Stimulated activated CD4-positive, alpha-beta T cell treated with anti-CD3 and anti-CD28 coated beads, TNF-alpha, amount 100 ng/mL, for 4 hours (primary cell): ENCODE data around the gene TLN1.
A peak's percentile ranks its signal among the peaks of the same experiment; 100 is the strongest.

ENCODE experiments used
- DNase-seq, 3 experiments: peaks; one replicate each; pipeline ENCODE4 v3.0.0-alpha.2; 2020; ENCODE audit warnings: low read depth in 3 of 3

The TLN1 gene

GRCh38 chr9:35732185-35732799, at the start of gene TLN1, which contains the start of gene CREB3:
TLN1 (minus strand) TSS chr9:35732195; CDS start chr9:35725694, 6,501 bp downstream.
CREB3 (plus strand) TSS chr9:35732666; CDS start chr9:35732773, 107 bp downstream.
- DNase-seq: peak; percentile 91 to 94 (median 91)

GRCh38 chr9:35781066-35781465, 49.1 kb upstream of the TLN1 start:
- no peak for DNase-seq

- no peak for DNase-seq
Measured at GRCh38 chr9:35778496-35778895, 46.5 kb upstream of the TLN1 start.

- DNase-seq: no peak
Measured at GRCh38 chr9:35776018-35776417, 44.0 kb upstream of the TLN1 start.

- DNase-seq: no peak
Measured at GRCh38 chr9:35774907-35775635, 43.1 kb upstream of the TLN1 start.

- DNase-seq: no peak
Measured at GRCh38 chr9:35771943-35772342, 39.9 kb upstream of the TLN1 start.

- DNase-seq: no peak
Measured at GRCh38 chr9:35771534-35771933, 39.5 kb upstream of the TLN1 start.

GRCh38 chr9:35771075-35771433, 39.1 kb upstream of the TLN1 start:
- no peak for DNase-seq

GRCh38 chr9:35769763-35770162, 37.8 kb upstream of the TLN1 start:
- DNase-seq: no peak

- no peak for DNase-seq
Measured at GRCh38 chr9:35767458-35767857, 35.5 kb upstream of the TLN1 start.

- DNase-seq: no peak
Measured at GRCh38 chr9:35766997-35767396, 35.0 kb upstream of the TLN1 start.

- no peak for DNase-seq
Measured at GRCh38 chr9:35763803-35764202, 31.8 kb upstream of the TLN1 start.

GRCh38 chr9:35763181-35763580, 31.2 kb upstream of the TLN1 start:
- DNase-seq: no peak

- DNase-seq: no peak
Measured at GRCh38 chr9:35760651-35761050, 28.7 kb upstream of the TLN1 start.

GRCh38 chr9:35759795-35760194, 27.8 kb upstream of the TLN1 start:
- no peak for DNase-seq

GRCh38 chr9:35758475-35759050, 26.6 kb upstream of the TLN1 start:
- DNase-seq: no peak

GRCh38 chr9:35757892-35758275, 25.9 kb upstream of the TLN1 start:
- DNase-seq: no peak

- no peak for DNase-seq
Measured at GRCh38 chr9:35757226-35757891, 25.4 kb upstream of the TLN1 start.

- DNase-seq: peak; percentile 62 to 69 (median 63)
Measured at GRCh38 chr9:35756275-35757225, 24.6 kb upstream of the TLN1 start.

GRCh38 chr9:35755071-35755470, 23.1 kb upstream of the TLN1 start:
- no peak for DNase-seq

GRCh38 chr9:35754264-35754663, 22.3 kb upstream of the TLN1 start, which contains the start of gene MSMP:
MSMP (minus strand) TSS chr9:35754276; CDS start chr9:35754129, 147 bp downstream.
- no peak for DNase-seq
